ENCODE data around the gene SRA1.

GRCh38 chr5:140502834-140503233 is 54.4 kb downstream of the SRA1 start:
- TF ChIP-seq CTCF (IDR thresholded peaks at IDR 0.05; ENCODE audit: insufficient read depth, low read length) = no peak
- TF ChIP-seq REST (IDR thresholded peaks at IDR 0.05; ENCODE audit: insufficient replicate concordance, low read depth) = no peak
- no peak for TF ChIP-seq GABPA (IDR thresholded peaks at IDR 0.05; ENCODE audit: low read depth)

Data from HL-60 (cell line).